ENCODE results near the gene TNFRSF1A. TPM values are rescaled to one million over a fixed set of nuclear protein-coding genes. Genes with fewer than 3 reads are reported as not detected.

TNFRSF1A gene
- total and polyA plus RNA-seq, 9 of the 15 experiments (the other 6 are each of a cell fraction or from before 2014, with no cell fraction given): 0.76 to 43.5 (median 30.0) TPM

- no peaks in the 10 kb centered on the region for H3K9me3 ChIP-seq (replicated peaks; ENCODE audit: control insufficient read depth, insufficient read depth, low read depth, low read length)
Measured at GRCh38 chr12:6370576-6370935, 28.7 kb upstream of the TNFRSF1A start.

GRCh38 chr12:6369916-6370575, 28.2 kb upstream of the TNFRSF1A start:
- ATAC-seq (no peak), DNase-seq (ENCODE audit: extremely low read depth in 1 of 4, low spot score in 3 of 4) (no peak), FAIRE-seq (no peak)
- H3K9me1 ChIP-seq (ENCODE audit: control insufficient read depth, insufficient read depth, low read length): peaks cover 4% of the 10 kb centered on the region
- peak overlapping the region; percentile 68 to 80; a peak in 3 of 4 replicates for H3K9ac ChIP-seq (ENCODE audit: insufficient read depth in 1 of 2, low read depth in 2 of 2, low read length in 2 of 2)
- H3K9me3 ChIP-seq (replicated peaks; ENCODE audit: control insufficient read depth, insufficient read depth, low read depth, low read length): no peaks in the 10 kb centered on the region
- peak; percentile 69 to 73 for TF ChIP-seq KDM1A (IDR thresholded peaks at IDR 0.05)
- TF ChIP-seq BCOR (IDR thresholded peaks at IDR 0.05): peak; percentile 86
- TF ChIP-seq ZNF347 (CRISPR knock-in tag; IDR thresholded peaks at IDR 0.05; ENCODE audit: low read depth): no peak
- TF ChIP-seq PML (IDR thresholded peaks at IDR 0.05; ENCODE audit: low read length): no peak
- 0 out of 2 replicates have a peak, but pooled peaks have one; percentile 11 for TF ChIP-seq SMARCA5 (IDR thresholded peaks at IDR 0.05)
- TF ChIP-seq ZNF224 (CRISPR knock-in tag; IDR thresholded peaks at IDR 0.05): no peak
- 0 out of 4 replicates have a peak, but pooled peaks of 1 of the 2 experiments have one; percentile 18 for TF ChIP-seq RCOR1 (IDR thresholded peaks at IDR 0.05; ENCODE audit: borderline replicate concordance in 1 of 2, low read depth in 2 of 2, low read length in 2 of 2)
- no peak for TF ChIP-seq LARP7 (IDR thresholded peaks at IDR 0.05)
- TF ChIP-seq HDAC2 (IDR thresholded peaks at IDR 0.05): 0 out of 2 replicates have a peak, but pooled peaks have one; percentile 38
- no peak for TF ChIP-seq MAFG (tag; conservative IDR thresholded peaks at IDR 0.05)
- peak; percentile 72 for TF ChIP-seq RBM25 (IDR thresholded peaks at IDR 0.05; ENCODE audit: low read depth, low read length, severe bottlenecking)
- no peak for TF ChIP-seq HMGXB4 (CRISPR knock-in tag; IDR thresholded peaks at IDR 0.05)
- no peak for TF ChIP-seq CCAR2 (IDR thresholded peaks at IDR 0.05; ENCODE audit: low read depth, low read length)
- H3K79me2 ChIP-seq (ENCODE audit: control insufficient read depth, insufficient read depth, low read length): no peaks in the 10 kb centered on the region
- intact Hi-C loops (cut with micrococcal nuclease): no loop called here
- peak overlapping the region; percentile 87; the same call in 2 of the 3 replicates for H3K27ac ChIP-seq (ENCODE audit: extremely low read depth, low read depth, low read length)
- H3K4me1 ChIP-seq (replicated peaks in 1 of 2; ENCODE audit: control insufficient read depth in 2 of 2, insufficient read depth in 2 of 2, low read length in 2 of 2): peaks cover 35 to 38% of the 10 kb centered on the region in 2 experiments; a peak in 4 of 5 replicates
- no peaks in the 10 kb centered on the region for H4K20me1 ChIP-seq (replicated peaks; ENCODE audit: control insufficient read depth, insufficient read depth, low read length)
- ChIA-PET POLR2A (interaction anchor here (1.1 kb wide), 1 partner anchor 14 kb away, joined by 4 read pairs; the partner anchor contains the start of gene LTBR), CTCF (ENCODE audit: low intra/inter-chr PET ratio) (no interaction called here)
- H3K4me2 ChIP-seq (ENCODE audit: insufficient read depth, low read length): peak overlapping the region; percentile 76; the same call in 1 of the 2 replicates
- WGBS (ENCODE audit: insufficient coverage, low coverage, missing lambda C conversion rate): 66% methylated on average over 5 of the region's 9 CpGs
- H3K36me3 ChIP-seq (ENCODE audit: control insufficient read depth, insufficient read depth, low read length): no peaks in the 10 kb centered on the region
- H2AFZ ChIP-seq (ENCODE audit: low read depth, low read length): peak overlapping the region; percentile 94
- H3K27me3 ChIP-seq (ENCODE audit: control insufficient read depth in 2 of 2, insufficient read depth in 2 of 2, low read length in 2 of 2): no peaks in the 10 kb centered on the region
- H3K4me3 ChIP-seq: no peak overlapping the region
- BruUV-seq (replicated peaks): no TSS peak
- in situ Hi-C loops (cut with MboI): loop anchor here (5.0 kb wide), 1 partner anchor 33 kb away; no protein-coding TSS in a partner anchor

More at GRCh38 chr12:6370576-6370935, 28.7 kb upstream of the TNFRSF1A start:
- no peaks in the 10 kb centered on the region for H4K20me1 ChIP-seq (replicated peaks; ENCODE audit: control insufficient read depth, insufficient read depth, low read length)
- in situ Hi-C loops (cut with MboI) (loop anchor here (5.0 kb wide), 1 partner anchor 33 kb away; no protein-coding TSS in a partner anchor), intact Hi-C loops (cut with micrococcal nuclease) (no loop called here)
- H3K27me3 ChIP-seq (ENCODE audit: control insufficient read depth in 2 of 2, insufficient read depth in 2 of 2, low read length in 2 of 2): no peaks in the 10 kb centered on the region
- WGBS (ENCODE audit: insufficient coverage, low coverage, missing lambda C conversion rate): 0% methylated on average over 1 of the region's 4 CpGs
- no peak for TF ChIP-seq PHF8 (IDR thresholded peaks at IDR 0.05; ENCODE audit: borderline replicate concordance, low read length)
- no peak for TF ChIP-seq ERF (CRISPR knock-in tag; IDR thresholded peaks at IDR 0.05)
- TF ChIP-seq RBFOX2 (IDR thresholded peaks at IDR 0.05; ENCODE audit: low read depth, low read length): 0 out of 2 replicates have a peak, but pooled peaks have one; percentile 15
- no peak for TF ChIP-seq ZNF23 (CRISPR knock-in tag; IDR thresholded peaks at IDR 0.05)
- TF ChIP-seq TAL1 (IDR thresholded peaks at IDR 0.05): no peak
- TF ChIP-seq TARDBP (IDR thresholded peaks at IDR 0.05): no peak
- TF ChIP-seq EZH2 (IDR thresholded peaks at IDR 0.05; ENCODE audit: borderline replicate concordance, low read depth, low read length): no peak
- no peak for TF ChIP-seq PCBP2 (IDR thresholded peaks at IDR 0.05; ENCODE audit: low read depth, low read length, poor library complexity, severe bottlenecking)
- H3K4me3 ChIP-seq: no peak overlapping the region
- peaks cover 4% of the 10 kb centered on the region for H3K9me1 ChIP-seq (ENCODE audit: control insufficient read depth, insufficient read depth, low read length)
- H3K4me2 ChIP-seq (ENCODE audit: insufficient read depth, low read length): peak overlapping the region; percentile 76
- DNase-seq (ENCODE audit: extremely low read depth in 1 of 4, low spot score in 3 of 4) (no peak), FAIRE-seq (no peak), ATAC-seq (no peak)
- H3K36me3 ChIP-seq (ENCODE audit: control insufficient read depth, insufficient read depth, low read length): no peaks in the 10 kb centered on the region
- POLR2A ChIA-PET: interaction anchor here (1.1 kb wide), 1 partner anchor 13 kb away, joined by 4 read pairs; the partner anchor contains the start of gene LTBR
- peak overlapping the region; percentile 94 for H2AFZ ChIP-seq (ENCODE audit: low read depth, low read length)
- BruUV-seq (replicated peaks): no TSS peak
- H3K4me1 ChIP-seq (replicated peaks in 1 of 2; ENCODE audit: control insufficient read depth in 2 of 2, insufficient read depth in 2 of 2, low read length in 2 of 2): peaks cover 38 to 40% of the 10 kb centered on the region in 2 experiments; a peak in 4 of 5 replicates
- no peaks in the 10 kb centered on the region for H3K79me2 ChIP-seq (ENCODE audit: control insufficient read depth, insufficient read depth, low read length)
- H3K27ac ChIP-seq (ENCODE audit: extremely low read depth, low read depth, low read length): peak overlapping the region; percentile 87
- H3K9ac ChIP-seq (ENCODE audit: insufficient read depth in 1 of 2, low read depth in 2 of 2, low read length in 2 of 2): peak overlapping the region; percentile 68 to 80
- CTCF ChIA-PET (ENCODE audit: low intra/inter-chr PET ratio): no interaction called here

Measured in K562 (cell line).